Psoas muscle (tissue), 8 donors: Measurements from ENCODE around the gene SCT. TPM values are rescaled to one million over a fixed set of nuclear protein-coding genes. Genes with fewer than 3 reads are reported as not detected.

Experiments
- ATAC-seq, 4 donors: fragments of 200-7000 bp; cut with Tn5 transposase; one replicate each; pipeline ENCODE4 v1.9.1; 2020; ENCODE audit warnings: moderate library complexity in 3 of 4, mild to moderate bottlenecking in 2 of 4
- DNase-seq, 2 donors: peaks; one replicate each; pipeline ENCODE4 v3.0.0-alpha.2; 2020
- H3K27ac ChIP-seq: fragments of 200-600 bp; one replicate; pipeline ENCODE4 v1.8.0; 2022
- H3K27me3 ChIP-seq, 3 donors: fragments of 200-600 bp in 1 of 3; one replicate each; pipeline versions ENCODE4 v1.6.1 to v1.8.0; 2013 to 2022; ENCODE audit warnings: low read length in 2 of 3, mild to moderate bottlenecking in 2 of 3, moderate library complexity in 1 of 3; ENCODE audit not compliant: insufficient read depth in 3 of 3
- H3K36me3 ChIP-seq, 2 donors: fragments of 200-600 bp in 1 of 2; one replicate each; pipeline versions ENCODE4 v1.6.1 to v1.8.0; 2013 to 2022; ENCODE audit warnings: low read depth in 1 of 2, mild to moderate bottlenecking in 1 of 2, moderate library complexity in 1 of 2; ENCODE audit not compliant: insufficient read depth in 1 of 2
- H3K4me1 ChIP-seq: fragments of 200-600 bp; one replicate; pipeline ENCODE4 v1.8.0; 2022
- H3K4me3 ChIP-seq: fragments of 200-600 bp; one replicate; pipeline ENCODE4 v1.8.0; 2022; ENCODE audit warnings: mild to moderate bottlenecking
- H3K9me3 ChIP-seq: fragments of 200-600 bp; one replicate; pipeline ENCODE4 v1.8.0; 2022
- WGBS, 3 donors: extraction: QIAGEN DNeasy Blood & Tissue Kit; methylation state at CpG; one replicate each; pipeline versions ENCODE4 v1.1.6 to v1.1.7; 2013; 5-methylcytosine and 5-hydroxymethylcytosine counted together
- intact Hi-C, 2 donors: fragments of 100-400 bp; cut with DNase I; formaldehyde crosslinking; loops; one replicate each; pipeline versions ENCODE4 v1.11.0 to v1.14.2; 2022
- polyA plus RNA-seq, 3 donors: library from polyadenylated mRNA; stranded (reverse); fragments of 200-250 nt; gene quantifications; one replicate each; pipeline ENCODE4 v1.2.3, GENCODE V29; 2013
- total RNA-seq, 4 donors: library from RNA; stranded (reverse); fragmentation: NEBNext Ultra II Directional in 2 of 4; extraction: Animal tissue kit (Norgen Biotek cat#: 25700) in 2 of 4; gene quantifications; one replicate each; pipeline versions ENCODE4 v1.2.1 to v1.2.4, GENCODE V29; 2021 to 2023
- TF ChIP-seq, protein P1 (sequence below): fragments of 200-600 bp; IDR thresholded peaks from one replicate; pipeline ENCODE4 v1.8.0; 2022; ENCODE audit warnings: antibody characterized with exemption
- donor health status: healthy with polysubstance abuse.
- donor health status: DM: no; HTN: no; CAD: no; lungs with moderate emphysema.
- donor health status: Bipolar disorder and iron deficiency.
- donor health status: healthy.
- donor health status: DM: yes; HTN: yes; CAD: no.
- donor health status: DM: no; HTN: no; CAD: no.
- donor health status: DM: no; HTN: no; CAD: no.
- donor health status: DM: yes; HTN: yes; CAD: no.

Gene SCT
- total and polyA plus RNA-seq, 7 donors: 0.44 to 4.8 (median 1.3) TPM; not detected in 3

DNA sequence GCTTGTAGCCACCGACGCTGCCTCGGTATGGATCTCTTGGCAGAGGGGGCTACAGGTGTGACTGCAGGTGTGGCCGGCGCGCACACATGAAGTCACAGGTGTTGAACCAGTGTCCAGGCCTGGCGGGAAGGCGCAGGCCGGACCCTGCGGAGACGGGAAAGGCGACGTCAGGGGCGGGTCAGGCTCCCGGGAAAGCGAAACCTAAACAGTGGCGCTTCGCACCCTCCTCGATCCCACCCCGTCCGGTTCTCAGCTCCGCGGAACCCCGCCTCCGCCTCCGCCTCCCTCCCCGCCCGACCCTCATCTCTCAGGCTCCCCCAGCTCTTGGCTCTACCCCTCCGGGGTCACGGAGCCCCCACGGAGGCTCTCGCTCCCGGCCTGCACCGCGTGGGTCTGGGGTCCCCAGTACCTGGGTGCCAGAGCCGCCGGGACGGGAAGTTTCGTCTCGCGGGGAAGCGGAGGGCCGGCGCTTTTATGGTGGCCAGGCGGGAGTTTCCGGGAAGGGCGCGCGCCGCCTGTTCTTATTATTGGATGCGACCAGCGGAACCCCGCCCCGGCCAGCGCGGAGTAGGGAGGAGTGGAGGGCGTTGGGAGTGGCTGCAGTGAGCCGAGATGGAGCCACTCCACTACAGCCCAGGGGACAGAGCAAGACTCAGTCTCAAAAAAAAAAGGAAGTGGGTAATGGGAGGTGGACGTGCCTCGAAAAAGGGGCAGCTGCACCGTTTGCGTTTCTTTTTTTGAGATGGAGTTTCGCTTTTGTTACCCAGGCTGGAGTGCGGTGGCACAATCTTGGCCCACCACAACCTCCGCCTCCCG lies 11.3 kb downstream of the SCT start, which contains the start of gene IRF7:
TSS of gene IRF7 (minus strand) at position 447 of the 816 bp plus-strand sequence. CDS start 586 bp downstream, outside the sequence.
- intact Hi-C loops: no loop called here
- ATAC-seq: peak; percentile 63 to 76 (median 67)
- H3K4me1 ChIP-seq: peaks cover 39% of the 10 kb centered on the region
- H3K27ac ChIP-seq: peak within 1 kb of the TSS; percentile 93
- TF ChIP-seq, protein P1, sequence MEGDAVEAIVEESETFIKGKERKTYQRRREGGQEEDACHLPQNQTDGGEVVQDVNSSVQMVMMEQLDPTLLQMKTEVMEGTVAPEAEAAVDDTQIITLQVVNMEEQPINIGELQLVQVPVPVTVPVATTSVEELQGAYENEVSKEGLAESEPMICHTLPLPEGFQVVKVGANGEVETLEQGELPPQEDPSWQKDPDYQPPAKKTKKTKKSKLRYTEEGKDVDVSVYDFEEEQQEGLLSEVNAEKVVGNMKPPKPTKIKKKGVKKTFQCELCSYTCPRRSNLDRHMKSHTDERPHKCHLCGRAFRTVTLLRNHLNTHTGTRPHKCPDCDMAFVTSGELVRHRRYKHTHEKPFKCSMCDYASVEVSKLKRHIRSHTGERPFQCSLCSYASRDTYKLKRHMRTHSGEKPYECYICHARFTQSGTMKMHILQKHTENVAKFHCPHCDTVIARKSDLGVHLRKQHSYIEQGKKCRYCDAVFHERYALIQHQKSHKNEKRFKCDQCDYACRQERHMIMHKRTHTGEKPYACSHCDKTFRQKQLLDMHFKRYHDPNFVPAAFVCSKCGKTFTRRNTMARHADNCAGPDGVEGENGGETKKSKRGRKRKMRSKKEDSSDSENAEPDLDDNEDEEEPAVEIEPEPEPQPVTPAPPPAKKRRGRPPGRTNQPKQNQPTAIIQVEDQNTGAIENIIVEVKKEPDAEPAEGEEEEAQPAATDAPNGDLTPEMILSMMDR: no peak
- WGBS, 3 donors: 4 to 8% (median 5%) methylated on average over 59 to 66 of the region's 66 CpGs
- H3K4me3 ChIP-seq: peak within 1 kb of the TSS; percentile 85
- no peaks in the 10 kb centered on the region for H3K9me3 ChIP-seq
- peak; percentile 96 to 97 for DNase-seq
- H3K36me3 ChIP-seq: peaks cover 6 to 33% of the 10 kb centered on the region in 2 donors
- no peaks in the 10 kb centered on the region for H3K27me3 ChIP-seq

DNA sequence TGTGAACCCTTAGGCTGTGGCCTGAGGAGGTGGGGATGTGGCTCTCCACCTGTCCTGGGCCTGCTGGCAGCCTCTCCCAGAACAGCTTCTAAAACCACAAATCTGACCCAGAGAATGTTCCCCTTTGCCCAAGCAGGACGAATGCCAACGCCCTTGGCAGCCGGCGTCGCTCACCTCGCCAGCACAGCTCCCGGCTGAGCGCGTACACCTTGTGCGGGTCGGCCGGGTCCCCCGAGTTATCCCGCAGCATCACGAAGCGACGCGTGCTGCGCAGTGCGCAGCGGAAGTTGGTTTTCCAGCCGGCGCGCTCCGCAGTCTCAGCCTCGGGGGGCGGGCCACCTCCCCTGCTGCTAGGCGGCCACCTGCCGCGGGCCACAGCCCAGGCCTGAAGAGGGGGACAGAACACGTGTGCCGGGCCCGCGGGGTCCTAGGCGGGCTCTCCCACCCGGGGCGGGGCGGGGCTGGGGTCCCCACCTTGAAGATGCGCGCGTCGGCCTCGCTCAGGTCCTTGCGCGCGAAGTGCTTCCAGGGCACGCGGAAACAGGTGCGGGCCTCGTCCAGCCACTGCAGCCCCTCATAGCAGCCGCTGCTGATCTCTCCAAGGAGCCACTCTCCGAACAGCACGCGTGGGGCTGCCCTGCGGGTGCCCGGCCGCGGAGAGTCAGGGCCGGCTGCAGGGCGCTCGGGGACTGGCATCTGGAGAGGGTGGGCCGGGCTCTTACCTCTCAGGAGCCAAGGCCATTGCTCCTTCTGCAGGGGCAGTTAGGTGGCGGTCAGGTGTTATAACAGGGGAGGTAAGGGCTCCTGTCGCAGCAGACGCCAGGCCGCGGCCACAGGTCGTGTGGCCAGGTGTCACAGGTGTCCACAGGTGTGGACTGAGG lies 12.1 kb downstream of the SCT start:
- Histone ChIP-seq H3K27ac (peak overlapping the region; percentile 93), H3K27me3 (no peaks in the 10 kb centered on the region), H3K4me1 (peaks cover 39% of the 10 kb centered on the region), H3K36me3 (peaks cover 6 to 41% of the 10 kb centered on the region in 2 donors), H3K4me3 (peak overlapping the region; percentile 85), H3K9me3 (no peaks in the 10 kb centered on the region)
- intact Hi-C loops: no loop called here
- TF ChIP-seq, protein P1: no peak
- WGBS, 3 donors: 38 to 39% (median 38%) methylated on average over 54 to 68 of the region's 68 CpGs
- ATAC-seq (peak; percentile 41 to 72 (median 52)), DNase-seq (peak; percentile 75 to 85)

DNA sequence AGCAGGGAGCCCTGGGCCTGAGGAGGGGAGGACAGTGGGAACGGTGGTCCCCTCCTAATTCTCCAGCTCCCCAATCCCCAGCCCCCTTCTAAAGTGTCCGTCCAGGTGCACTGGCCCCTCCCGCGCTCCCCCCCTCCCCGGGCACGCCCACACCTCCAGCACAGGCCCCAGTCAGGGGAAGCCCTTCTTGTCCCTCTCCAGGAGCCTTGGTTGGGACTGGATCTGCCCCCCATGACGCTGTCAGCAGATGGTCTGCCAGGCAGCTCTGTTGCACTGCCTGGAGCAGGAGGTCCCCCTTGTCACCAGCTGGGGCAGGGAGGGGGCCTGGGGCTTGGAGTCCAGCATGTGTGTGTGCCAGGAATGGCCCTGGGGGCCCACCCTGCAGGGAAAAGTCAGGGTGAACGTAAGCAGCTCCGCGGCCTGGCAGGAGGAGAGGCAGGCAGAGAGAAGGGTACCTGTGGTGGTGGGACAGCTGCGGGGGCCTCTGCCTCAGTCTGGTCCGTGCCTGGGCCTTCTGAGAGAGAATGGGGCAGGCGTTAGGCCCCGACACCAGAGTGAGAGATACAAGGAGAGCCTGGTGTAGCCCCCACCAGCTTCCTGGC lies 12.9 kb downstream of the SCT start:
- 55 to 70% (median 64%) methylated on average over 12 to 14 of the region's 14 CpGs for WGBS, 3 donors
- H3K27me3 ChIP-seq: no peaks in the 10 kb centered on the region
- no peaks in the 10 kb centered on the region for H3K9me3 ChIP-seq
- ATAC-seq (no peak), DNase-seq (no peak)
- intact Hi-C loops: no loop called here
- H3K27ac ChIP-seq: peak overlapping the region; percentile 93
- H3K4me3 ChIP-seq: peak overlapping the region; percentile 85
- TF ChIP-seq, protein P1: no peak
- H3K36me3 ChIP-seq: peaks cover 6 to 48% of the 10 kb centered on the region in 2 donors
- H3K4me1 ChIP-seq: peaks cover 39% of the 10 kb centered on the region

DNA sequence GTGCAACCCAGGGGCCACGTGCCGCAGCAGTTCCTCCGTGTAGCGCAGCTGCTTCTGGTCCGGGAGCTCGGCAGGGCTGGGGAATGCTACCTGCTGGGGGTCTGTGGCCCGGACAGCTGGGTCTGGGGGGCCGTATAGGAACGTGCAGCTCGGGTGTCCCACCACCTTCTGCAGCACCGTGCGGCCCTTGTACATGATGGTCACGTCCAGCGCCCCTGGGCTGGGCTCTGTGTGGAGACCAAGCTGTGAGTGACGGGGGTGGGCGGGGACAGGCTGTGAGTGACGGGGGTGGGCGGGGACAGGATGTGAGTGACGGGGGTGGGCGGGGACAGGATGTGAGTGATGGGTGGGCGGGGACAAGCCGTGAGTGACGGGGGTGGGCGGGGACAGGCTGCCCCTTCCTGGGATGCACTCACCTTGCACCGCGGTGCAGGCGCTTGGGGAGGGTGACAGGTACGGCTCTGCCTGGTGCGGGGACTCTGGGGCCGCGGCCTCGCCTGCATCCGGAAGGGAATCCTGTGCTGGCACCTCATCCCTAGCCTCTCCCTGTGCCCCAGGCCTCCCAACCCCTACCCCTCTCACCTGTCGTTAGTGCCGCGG lies 13.5 kb downstream of the SCT start:
- DNase-seq (peak in 1 of 2 donors; percentile 89), ATAC-seq (peak in 3 of 4 donors; percentile 23 to 57 (median 26))
- WGBS, 3 donors: 69 to 85% (median 75%) methylated on average over 21 to 36 of the region's 36 CpGs
- Histone ChIP-seq H3K9me3 (no peaks in the 10 kb centered on the region), H3K4me3 (peak overlapping the region; percentile 85), H3K36me3 (peaks cover 6 to 55% of the 10 kb centered on the region in 2 donors), H3K4me1 (peaks cover 39% of the 10 kb centered on the region), H3K27ac (peak overlapping the region; percentile 93), H3K27me3 (no peaks in the 10 kb centered on the region)
- TF ChIP-seq, protein P1: no peak
- intact Hi-C loops: no loop called here
